ENCODE measurements around the gene CNTN4.

The CNTN4 gene

GRCh38 chr3:2392981-2393380, 294.3 kb downstream of the CNTN4 start:
- H3K36me3 ChIP-seq: no peaks in the 10 kb centered on the region
- no peak overlapping the region for H3K4me3 ChIP-seq
- H3K27ac ChIP-seq: no peak overlapping the region
- H3K27me3 ChIP-seq: no peaks in the 10 kb centered on the region
- no peaks in the 10 kb centered on the region for H3K9me3 ChIP-seq (replicated peaks in 1 of 11)
- no peak for TF ChIP-seq Cebpa-rat (IDR thresholded peaks at IDR 0.05)
- H3K9ac ChIP-seq: no peak overlapping the region
- no peaks in the 10 kb centered on the region for H3K4me1 ChIP-seq
- no peaks in the 10 kb centered on the region for H4K20me1 ChIP-seq
- no peak overlapping the region for H3K4me2 ChIP-seq

- no peak for TF ChIP-seq Cebpa-rat (IDR thresholded peaks at IDR 0.05)
- no peak overlapping the region for H3K4me3 ChIP-seq
- H3K36me3 ChIP-seq: no peaks in the 10 kb centered on the region
- no peak overlapping the region for H3K4me2 ChIP-seq
- no peaks in the 10 kb centered on the region for H3K27me3 ChIP-seq
- no peak overlapping the region for H3K9ac ChIP-seq
- H3K27ac ChIP-seq: no peak overlapping the region
- H4K20me1 ChIP-seq: no peaks in the 10 kb centered on the region
- H3K4me1 ChIP-seq: no peaks in the 10 kb centered on the region
- no peaks in the 10 kb centered on the region for H3K9me3 ChIP-seq (replicated peaks in 1 of 11)
Observed at GRCh38 chr3:2415083-2415482, 316.4 kb downstream of the CNTN4 start.

GRCh38 chr3:2420919-2421318, 322.3 kb downstream of the CNTN4 start:
- no peak for TF ChIP-seq Cebpa-rat (IDR thresholded peaks at IDR 0.05)
- Histone ChIP-seq H4K20me1 (no peaks in the 10 kb centered on the region), H3K4me1 (no peaks in the 10 kb centered on the region), H3K27ac (no peak overlapping the region), H3K9me3 (replicated peaks in 1 of 11) (0 out of 22 replicates have a peak, but pooled peaks cover 0 to 3% (median 0%) of the 10 kb centered on the region in 11 experiments), H3K4me3 (no peak overlapping the region), H3K9ac (no peak overlapping the region), H3K4me2 (no peak overlapping the region), H3K27me3 (no peaks in the 10 kb centered on the region), H3K36me3 (no peaks in the 10 kb centered on the region)

GRCh38 chr3:2423143-2423542, 324.5 kb downstream of the CNTN4 start:
- Histone ChIP-seq H3K36me3 (no peaks in the 10 kb centered on the region), H3K9me3 (replicated peaks in 1 of 11) (0 out of 22 replicates have a peak, but pooled peaks cover 0 to 3% (median 0%) of the 10 kb centered on the region in 11 experiments), H4K20me1 (no peaks in the 10 kb centered on the region), H3K4me1 (no peaks in the 10 kb centered on the region), H3K4me3 (no peak overlapping the region), H3K9ac (no peak overlapping the region), H3K27me3 (no peaks in the 10 kb centered on the region), H3K27ac (no peak overlapping the region), H3K4me2 (no peak overlapping the region)
- no peak for TF ChIP-seq Cebpa-rat (IDR thresholded peaks at IDR 0.05)

GRCh38 chr3:2441558-2441957, 342.9 kb downstream of the CNTN4 start:
- Histone ChIP-seq H3K27me3 (no peaks in the 10 kb centered on the region), H3K4me2 (no peak overlapping the region), H3K4me3 (no peak overlapping the region), H3K9ac (no peak overlapping the region), H3K4me1 (no peaks in the 10 kb centered on the region), H3K9me3 (replicated peaks in 1 of 11) (no peaks in the 10 kb centered on the region), H3K27ac (no peak overlapping the region), H3K36me3 (no peaks in the 10 kb centered on the region), H4K20me1 (no peaks in the 10 kb centered on the region)
- TF ChIP-seq Cebpa-rat (IDR thresholded peaks at IDR 0.05): no peak

GRCh38 chr3:2446146-2446545, 347.5 kb downstream of the CNTN4 start:
- no peaks in the 10 kb centered on the region for H3K4me1 ChIP-seq
- no peaks in the 10 kb centered on the region for H4K20me1 ChIP-seq
- H3K27ac ChIP-seq: no peak overlapping the region
- H3K4me2 ChIP-seq: no peak overlapping the region
- H3K36me3 ChIP-seq: no peaks in the 10 kb centered on the region
- H3K4me3 ChIP-seq: no peak overlapping the region
- H3K9ac ChIP-seq: no peak overlapping the region
- no peaks in the 10 kb centered on the region for H3K9me3 ChIP-seq (replicated peaks in 1 of 11)
- no peaks in the 10 kb centered on the region for H3K27me3 ChIP-seq
- TF ChIP-seq Cebpa-rat (IDR thresholded peaks at IDR 0.05): no peak

GRCh38 chr3:2452249-2452648, 353.6 kb downstream of the CNTN4 start:
- no peak overlapping the region for H3K27ac ChIP-seq
- H3K27me3 ChIP-seq: no peaks in the 10 kb centered on the region
- no peaks in the 10 kb centered on the region for H3K4me1 ChIP-seq
- no peaks in the 10 kb centered on the region for H3K9me3 ChIP-seq (replicated peaks in 1 of 11)
- no peak for TF ChIP-seq Cebpa-rat (IDR thresholded peaks at IDR 0.05)
- H3K4me2 ChIP-seq: no peak overlapping the region
- no peaks in the 10 kb centered on the region for H3K36me3 ChIP-seq
- no peak overlapping the region for H3K4me3 ChIP-seq
- H4K20me1 ChIP-seq: no peaks in the 10 kb centered on the region
- no peak overlapping the region for H3K9ac ChIP-seq

- Histone ChIP-seq H3K27me3 (no peaks in the 10 kb centered on the region), H3K4me1 (no peaks in the 10 kb centered on the region), H4K20me1 (no peaks in the 10 kb centered on the region), H3K27ac (no peak overlapping the region), H3K9me3 (replicated peaks in 1 of 11) (no peaks in the 10 kb centered on the region), H3K4me2 (no peak overlapping the region), H3K9ac (no peak overlapping the region), H3K4me3 (no peak overlapping the region), H3K36me3 (no peaks in the 10 kb centered on the region)
- no peak for TF ChIP-seq Cebpa-rat (IDR thresholded peaks at IDR 0.05)
Observed at GRCh38 chr3:2454865-2455264, 356.2 kb downstream of the CNTN4 start.

- Histone ChIP-seq H3K9me3 (replicated peaks in 1 of 11) (no peaks in the 10 kb centered on the region), H4K20me1 (no peaks in the 10 kb centered on the region), H3K4me1 (no peaks in the 10 kb centered on the region), H3K27me3 (no peaks in the 10 kb centered on the region), H3K36me3 (no peaks in the 10 kb centered on the region), H3K27ac (no peak overlapping the region), H3K4me3 (no peak overlapping the region), H3K4me2 (no peak overlapping the region), H3K9ac (no peak overlapping the region)
- TF ChIP-seq Cebpa-rat (IDR thresholded peaks at IDR 0.05): no peak
Observed at GRCh38 chr3:2456788-2457187, 358.1 kb downstream of the CNTN4 start.

- Histone ChIP-seq H3K4me3 (no peak overlapping the region), H3K27me3 (no peaks in the 10 kb centered on the region), H3K36me3 (no peaks in the 10 kb centered on the region), H3K4me1 (no peaks in the 10 kb centered on the region), H3K4me2 (no peak overlapping the region), H3K9me3 (replicated peaks in 1 of 11) (no peaks in the 10 kb centered on the region), H3K27ac (no peak overlapping the region), H3K9ac (no peak overlapping the region), H4K20me1 (no peaks in the 10 kb centered on the region)
- TF ChIP-seq Cebpa-rat (IDR thresholded peaks at IDR 0.05): no peak
Observed at GRCh38 chr3:2458816-2459215, 360.1 kb downstream of the CNTN4 start.

GRCh38 chr3:2465842-2466241, 367.2 kb downstream of the CNTN4 start:
- no peak for TF ChIP-seq Cebpa-rat (IDR thresholded peaks at IDR 0.05)
- Histone ChIP-seq H3K9me3 (replicated peaks in 1 of 11) (no peaks in the 10 kb centered on the region), H3K4me2 (no peak overlapping the region)

More at GRCh38 chr3:2465842-2466241, 367.2 kb downstream of the CNTN4 start:
- H3K9ac ChIP-seq: no peak overlapping the region
- H3K27ac ChIP-seq: no peak overlapping the region
- H3K27me3 ChIP-seq: no peaks in the 10 kb centered on the region
- no peaks in the 10 kb centered on the region for H4K20me1 ChIP-seq
- no peaks in the 10 kb centered on the region for H3K4me1 ChIP-seq
- no peak overlapping the region for H3K4me3 ChIP-seq
- no peaks in the 10 kb centered on the region for H3K36me3 ChIP-seq
